Panc1 (cell line): Measurements from ENCODE around the gene MAP1LC3A. TPM values are rescaled to one million over a fixed set of nuclear protein-coding genes. Genes with fewer than 3 reads are reported as not detected.

Experiments
- ATAC-seq: fragments of 200-7000 bp; cut with Tn5 transposase; 2 replicates; pipeline ENCODE4 v1.9.1; 2020; ENCODE audit warnings: mild to moderate bottlenecking, moderate library complexity
- BruUV-seq: library from RNA; stranded (reverse); fragments of 400-500 nt; replicated peaks from 2 replicates; lab custom pipeline; 2021; lab: Mats Ljungman, UMichigan
- CTCF ChIA-PET: fragments of 300-600 bp; sonication (Branson Sonifier 250); formaldehyde crosslinking; loops from one replicate; lab custom pipeline; 2022; ENCODE audit warnings: antibody characterized with exemption; lab: Charles Lee
- POLR2A ChIA-PET: fragments of 300-600 bp; sonication (Branson Sonifier 250); formaldehyde crosslinking; loops from one replicate; lab custom pipeline; 2022; ENCODE audit warnings: antibody characterized with exemption; lab: Charles Lee
- DNase-seq: peaks from one replicate; pipeline ENCODE4 v3.0.0-alpha.2; 2010; ENCODE audit warnings: low read depth, low spot score
- H3K27ac ChIP-seq: 2 replicates; pipeline ENCODE4 v1.5.1; 2011; ENCODE audit warnings: mild to moderate bottlenecking, low read length, inconsistent platforms
- H3K27me3 ChIP-seq: fragments of 200-500 bp; sonication (Bioruptor generic); 2 replicates; pipeline ENCODE4 v1.6.0; 2014; ENCODE audit warnings: low read length, inconsistent platforms; ENCODE audit not compliant: control insufficient read depth, insufficient read depth
- H3K36me3 ChIP-seq: fragments of 200-500 bp; sonication (Bioruptor generic); 2 replicates; pipeline ENCODE4 v1.5.1; 2014; ENCODE audit warnings: inconsistent platforms, mild to moderate bottlenecking, low read length, moderate library complexity; ENCODE audit not compliant: control insufficient read depth, insufficient read depth
- H3K4me1 ChIP-seq: 2 replicates; pipeline ENCODE4 v1.5.1; 2011; ENCODE audit warnings: inconsistent platforms, mild to moderate bottlenecking, low read length, moderate library complexity; ENCODE audit not compliant: control insufficient read depth, insufficient read depth
- H3K4me3 ChIP-seq, 2 experiments: 2 replicates each; pipeline ENCODE4 v1.5.1; 2011 to 2012; ENCODE audit warnings: low read depth in 2 of 2, low read length in 2 of 2, mild to moderate bottlenecking in 2 of 2, inconsistent platforms in 1 of 2, moderate library complexity in 1 of 2
- H3K9me3 ChIP-seq: fragments of 200-500 bp; sonication (Bioruptor generic); 2 replicates; pipeline ENCODE4 v1.5.1; 2014; ENCODE audit warnings: low read depth, mild to moderate bottlenecking, inconsistent platforms, low read length, moderate library complexity; ENCODE audit not compliant: control insufficient read depth, insufficient read depth
- POLR2AphosphoS5 ChIP-seq: IDR thresholded peaks from 2 replicates; pipeline ENCODE4 v1.6.1; 2012; ENCODE audit warnings: mild to moderate bottlenecking, low read depth, low read length, moderate library complexity
- SIN3A ChIP-seq: IDR thresholded peaks from 2 replicates; pipeline ENCODE4 v1.6.1; 2012; ENCODE audit warnings: low read depth, mild to moderate bottlenecking, low read length, moderate library complexity, borderline replicate concordance; ENCODE audit not compliant: insufficient read depth
- TCF7L2 ChIP-seq: IDR thresholded peaks from 2 replicates; pipeline ENCODE4 v1.6.1; 2011; ENCODE audit warnings: mild to moderate bottlenecking, low read depth, low read length, inconsistent platforms
- in situ Hi-C: cut with HindIII; loops from 2 replicates; pipeline ENCODE4 v1.10.0; 2016; ENCODE audit warnings: low sequenced_read_pairs, low pct_unique_long_range_greater_than_20kb
- intact Hi-C: fragments of 100-400 bp; cut with micrococcal nuclease; formaldehyde crosslinking; loops from one replicate; pipeline ENCODE4 v1.10.0; 2022; ENCODE audit not compliant: unreplicated experiment
- total RNA-seq: library from RNA; stranded (reverse); gene quantifications from one replicate; pipeline ENCODE4 v1.2.1, GENCODE V29; 2021; ENCODE audit not compliant: unreplicated experiment
- TF ChIP-seq, protein P1 (sequence below): fragments of 450-650 bp; IDR thresholded peaks from 2 replicates; pipeline ENCODE4 v1.5.1; 2017; ENCODE audit warnings: mild to moderate bottlenecking
- TF ChIP-seq, protein P2 (sequence below), 2 experiments: IDR thresholded peaks; 2 replicates each; pipeline ENCODE4 v1.6.1; 2011 to 2012; ENCODE audit warnings: low read depth in 2 of 2, control low read depth in 1 of 2, low read length in 1 of 2, mild to moderate bottlenecking in 1 of 2, moderate library complexity in 1 of 2; ENCODE audit not compliant: insufficient read depth in 1 of 2

The MAP1LC3A gene
- total RNA-seq, 1 experiment from 2014 or later, result 25.1 TPM

DNA sequence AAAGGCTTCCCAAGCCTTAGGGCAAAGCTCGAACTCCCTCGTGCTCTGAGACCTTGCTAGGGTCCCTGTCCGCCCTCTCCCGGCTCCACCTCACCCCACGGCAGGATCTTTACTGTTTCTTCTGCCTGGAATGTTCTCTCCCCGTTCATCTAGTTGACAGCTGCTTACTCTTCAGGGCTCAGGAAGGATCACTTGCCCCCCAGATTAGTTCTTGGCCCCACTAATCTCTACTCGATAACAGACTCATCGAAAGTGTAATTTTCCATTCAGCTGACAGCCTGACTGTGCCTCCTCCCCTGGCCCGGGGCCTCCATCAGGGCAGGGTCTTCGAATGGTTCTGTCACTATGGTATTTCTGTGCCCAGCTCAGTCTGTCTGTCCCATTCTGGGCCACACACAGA is 3.1 kb downstream of the MAP1LC3A start:
- peaks cover 3% of the 10 kb centered on the region; the same call in 1 of the 2 replicates for H3K4me1 ChIP-seq
- ChIA-PET CTCF (interaction anchor here (1.1 kb wide), 1 partner anchor 12 kb away, joined by 3 read pairs; no protein-coding TSS in a partner anchor), POLR2A (no interaction called here)
- H3K36me3 ChIP-seq, result no peaks in the 10 kb centered on the region
- in situ Hi-C loops (no loop called here), intact Hi-C loops (loop anchor here (10.0 kb wide), 1 partner anchor 143 kb away; the partner anchor contains the start of gene TP53INP2)
- no TSS peak for BruUV-seq
- no peaks in the 10 kb centered on the region for H3K9me3 ChIP-seq
- no peak for ATAC-seq
- TF ChIP-seq, protein P1, sequence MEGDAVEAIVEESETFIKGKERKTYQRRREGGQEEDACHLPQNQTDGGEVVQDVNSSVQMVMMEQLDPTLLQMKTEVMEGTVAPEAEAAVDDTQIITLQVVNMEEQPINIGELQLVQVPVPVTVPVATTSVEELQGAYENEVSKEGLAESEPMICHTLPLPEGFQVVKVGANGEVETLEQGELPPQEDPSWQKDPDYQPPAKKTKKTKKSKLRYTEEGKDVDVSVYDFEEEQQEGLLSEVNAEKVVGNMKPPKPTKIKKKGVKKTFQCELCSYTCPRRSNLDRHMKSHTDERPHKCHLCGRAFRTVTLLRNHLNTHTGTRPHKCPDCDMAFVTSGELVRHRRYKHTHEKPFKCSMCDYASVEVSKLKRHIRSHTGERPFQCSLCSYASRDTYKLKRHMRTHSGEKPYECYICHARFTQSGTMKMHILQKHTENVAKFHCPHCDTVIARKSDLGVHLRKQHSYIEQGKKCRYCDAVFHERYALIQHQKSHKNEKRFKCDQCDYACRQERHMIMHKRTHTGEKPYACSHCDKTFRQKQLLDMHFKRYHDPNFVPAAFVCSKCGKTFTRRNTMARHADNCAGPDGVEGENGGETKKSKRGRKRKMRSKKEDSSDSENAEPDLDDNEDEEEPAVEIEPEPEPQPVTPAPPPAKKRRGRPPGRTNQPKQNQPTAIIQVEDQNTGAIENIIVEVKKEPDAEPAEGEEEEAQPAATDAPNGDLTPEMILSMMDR, result no peak
- no peak for TF ChIP-seq SIN3A
- TF ChIP-seq, protein P2, sequence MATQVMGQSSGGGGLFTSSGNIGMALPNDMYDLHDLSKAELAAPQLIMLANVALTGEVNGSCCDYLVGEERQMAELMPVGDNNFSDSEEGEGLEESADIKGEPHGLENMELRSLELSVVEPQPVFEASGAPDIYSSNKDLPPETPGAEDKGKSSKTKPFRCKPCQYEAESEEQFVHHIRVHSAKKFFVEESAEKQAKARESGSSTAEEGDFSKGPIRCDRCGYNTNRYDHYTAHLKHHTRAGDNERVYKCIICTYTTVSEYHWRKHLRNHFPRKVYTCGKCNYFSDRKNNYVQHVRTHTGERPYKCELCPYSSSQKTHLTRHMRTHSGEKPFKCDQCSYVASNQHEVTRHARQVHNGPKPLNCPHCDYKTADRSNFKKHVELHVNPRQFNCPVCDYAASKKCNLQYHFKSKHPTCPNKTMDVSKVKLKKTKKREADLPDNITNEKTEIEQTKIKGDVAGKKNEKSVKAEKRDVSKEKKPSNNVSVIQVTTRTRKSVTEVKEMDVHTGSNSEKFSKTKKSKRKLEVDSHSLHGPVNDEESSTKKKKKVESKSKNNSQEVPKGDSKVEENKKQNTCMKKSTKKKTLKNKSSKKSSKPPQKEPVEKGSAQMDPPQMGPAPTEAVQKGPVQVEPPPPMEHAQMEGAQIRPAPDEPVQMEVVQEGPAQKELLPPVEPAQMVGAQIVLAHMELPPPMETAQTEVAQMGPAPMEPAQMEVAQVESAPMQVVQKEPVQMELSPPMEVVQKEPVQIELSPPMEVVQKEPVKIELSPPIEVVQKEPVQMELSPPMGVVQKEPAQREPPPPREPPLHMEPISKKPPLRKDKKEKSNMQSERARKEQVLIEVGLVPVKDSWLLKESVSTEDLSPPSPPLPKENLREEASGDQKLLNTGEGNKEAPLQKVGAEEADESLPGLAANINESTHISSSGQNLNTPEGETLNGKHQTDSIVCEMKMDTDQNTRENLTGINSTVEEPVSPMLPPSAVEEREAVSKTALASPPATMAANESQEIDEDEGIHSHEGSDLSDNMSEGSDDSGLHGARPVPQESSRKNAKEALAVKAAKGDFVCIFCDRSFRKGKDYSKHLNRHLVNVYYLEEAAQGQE (IDR thresholded peaks at IDR 0.05; ENCODE audit: insufficient read depth in 1 of 2, low read depth in 2 of 2, low read length in 1 of 2), result no peak
- TF ChIP-seq TCF7L2, result no peak
- TF ChIP-seq POLR2AphosphoS5, result no peak
- no peaks in the 10 kb centered on the region for H3K27me3 ChIP-seq
- H3K4me3 ChIP-seq, result no peak overlapping the region
- DNase-seq, result no peak
- H3K27ac ChIP-seq, result no peak overlapping the region

DNA sequence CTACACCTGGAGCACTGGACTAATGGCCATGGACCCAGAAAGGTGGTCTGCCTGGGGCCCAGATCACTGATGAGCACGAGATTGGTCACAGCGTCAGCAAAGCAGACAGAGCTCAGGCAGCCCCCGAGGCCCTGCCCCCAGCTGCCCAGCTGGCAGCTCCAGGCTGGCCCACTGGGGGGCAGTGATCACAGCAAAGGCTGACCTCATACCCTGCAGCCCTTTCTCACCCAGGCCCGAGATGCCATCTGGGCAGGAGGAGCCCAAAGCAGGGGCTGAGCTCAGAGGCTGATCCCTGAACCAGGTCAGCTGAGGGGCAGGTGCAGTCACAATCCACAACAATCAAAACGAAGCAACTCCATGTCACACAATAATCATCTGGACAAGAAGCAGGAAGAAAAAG is 4.1 kb downstream of the MAP1LC3A start:
- ChIA-PET POLR2A (interaction anchor here (0.6 kb wide), 1 partner anchor 207 kb away, joined by 3 read pairs; no protein-coding TSS in a partner anchor), CTCF (interaction anchor here (0.6 kb wide), 1 partner anchor 30 kb away, joined by 5 read pairs; no protein-coding TSS in a partner anchor)
- no peaks in the 10 kb centered on the region for H3K27me3 ChIP-seq
- no TSS peak for BruUV-seq
- H3K27ac ChIP-seq, result no peak overlapping the region
- in situ Hi-C loops (no loop called here), intact Hi-C loops (loop anchor here (10.0 kb wide), 1 partner anchor 142 kb away; the partner anchor contains the start of gene TP53INP2)
- no peak for ATAC-seq
- no peak for DNase-seq
- no peaks in the 10 kb centered on the region for H3K9me3 ChIP-seq
- H3K4me1 ChIP-seq, result peaks cover 3% of the 10 kb centered on the region; the same call in 1 of the 2 replicates
- TF ChIP-seq, protein P2 (IDR thresholded peaks at IDR 0.05; ENCODE audit: insufficient read depth in 1 of 2, low read depth in 2 of 2, low read length in 1 of 2), result no peak
- no peak for TF ChIP-seq SIN3A
- TF ChIP-seq TCF7L2, result no peak
- TF ChIP-seq POLR2AphosphoS5, result no peak
- TF ChIP-seq, protein P1, result no peak; the same call in 1 of the 2 replicates
- H3K4me3 ChIP-seq, result no peak overlapping the region
- H3K36me3 ChIP-seq, result no peaks in the 10 kb centered on the region
